IMR-90 (cell line): ENCODE data around the gene SORD. TPM values are rescaled to one million over a fixed set of nuclear protein-coding genes. Genes with fewer than 3 reads are reported as not detected.
"Not testable (repeated sequence)": the region's sequence is repeated elsewhere in the genome, so short reads cannot be mapped to it uniquely, and the experiment has no call there.

Experiments used
- ATAC-seq: fragments of 200-7000 bp; cut with Tn5 transposase; 2 replicates; pipeline ENCODE4 v1.9.1; 2020; ENCODE audit warnings: low read depth, mild to moderate bottlenecking, moderate library complexity
- BruUV-seq: library from RNA; stranded (reverse); fragments of 400-500 nt; replicated peaks from 2 replicates; lab custom pipeline; 2021; lab: Mats Ljungman, UMichigan
- CTCF ChIA-PET: fragments of 300-600 bp; formaldehyde crosslinking; extraction: SDS; loops from one replicate; lab custom pipeline; 2021; ENCODE audit warnings: antibody characterized with exemption; lab: Yijun Ruan, JAX
- POLR2A ChIA-PET: fragments of 300-600 bp; sonication (Branson Sonifier 250); formaldehyde crosslinking; loops from one replicate; lab custom pipeline; 2022; ENCODE audit warnings: antibody characterized with exemption; ENCODE audit not compliant: unreplicated experiment; lab: Charles Lee
- DNase-seq: peaks from one replicate; pipeline ENCODE4 v3.0.0; 2013
- H2AFZ ChIP-seq: replicated peaks from 2 replicates; pipeline ENCODE3; 2013; ENCODE audit warnings: low read length, mild to moderate bottlenecking; ENCODE audit not compliant: poor library complexity
- H2AK5ac ChIP-seq: 2 replicates; pipeline ENCODE4 v1.6.1; 2013; ENCODE audit warnings: low read depth, low read length, inconsistent platforms
- H2AK9ac ChIP-seq: replicated peaks from 2 replicates; pipeline ENCODE3; 2013; ENCODE audit warnings: mild to moderate bottlenecking, low read depth, low read length, moderate library complexity; ENCODE audit not compliant: poor library complexity
- H2BK120ac ChIP-seq: 2 replicates; pipeline ENCODE4 v1.6.1; 2013; ENCODE audit warnings: low read depth, low read length, inconsistent platforms
- H2BK15ac ChIP-seq: 3 replicates; pipeline ENCODE4 v1.6.1; 2013; ENCODE audit warnings: low read depth, low read length, inconsistent platforms
- H2BK20ac ChIP-seq: 2 replicates; pipeline ENCODE4 v1.6.1; 2013; ENCODE audit warnings: low read depth, mild to moderate bottlenecking, inconsistent platforms, low read length, moderate library complexity
- H2BK5ac ChIP-seq: 2 replicates; pipeline ENCODE4 v1.6.1; 2013; ENCODE audit warnings: mild to moderate bottlenecking, low read depth, low read length, inconsistent platforms; ENCODE audit not compliant: poor library complexity, severe bottlenecking
- H3K14ac ChIP-seq: replicated peaks from 2 replicates; pipeline ENCODE4 v1.6.1; 2013; ENCODE audit warnings: low read depth, low read length, inconsistent platforms
- H3K18ac ChIP-seq: 2 replicates; pipeline ENCODE4 v1.6.1; 2013; ENCODE audit warnings: low read depth, low read length, control low read depth
- H3K23ac ChIP-seq: 2 replicates; pipeline ENCODE4 v1.6.1; 2013; ENCODE audit warnings: low read depth, low read length, inconsistent platforms
- H3K27ac ChIP-seq: 2 replicates; pipeline ENCODE4 v1.5.1; 2013; ENCODE audit warnings: mild to moderate bottlenecking, control low read depth, low read length; ENCODE audit not compliant: insufficient read depth
- H3K27me3 ChIP-seq: 2 replicates; pipeline ENCODE4 v1.6.1; 2013; ENCODE audit warnings: low read length; ENCODE audit not compliant: control insufficient read depth, insufficient read depth
- H3K36me3 ChIP-seq: 2 replicates; pipeline ENCODE4 v1.6.1; 2013; ENCODE audit warnings: low read length, mixed read lengths; ENCODE audit not compliant: control insufficient read depth, insufficient read depth
- H3K4ac ChIP-seq: 2 replicates; pipeline ENCODE4 v1.6.1; 2013; ENCODE audit warnings: low read depth, low read length, inconsistent platforms
- H3K4me1 ChIP-seq: 2 replicates; pipeline ENCODE4 v1.6.1; 2013; ENCODE audit warnings: low read length, mixed read lengths; ENCODE audit not compliant: control insufficient read depth, insufficient read depth
- H3K4me2 ChIP-seq: 2 replicates; pipeline ENCODE4 v1.6.1; 2013; ENCODE audit warnings: low read depth, mild to moderate bottlenecking, control low read depth, low read length, moderate library complexity
- H3K4me3 ChIP-seq: 2 replicates; pipeline ENCODE4 v1.5.1; 2013; ENCODE audit warnings: low read depth, mild to moderate bottlenecking, control low read depth, low read length, moderate library complexity; ENCODE audit not compliant: insufficient read depth
- H3K56ac ChIP-seq: 2 replicates; pipeline ENCODE4 v1.6.1; 2013; ENCODE audit warnings: low read length, inconsistent platforms; ENCODE audit not compliant: insufficient read depth; ENCODE audit errors: extremely low read depth
- H3K79me1 ChIP-seq, 2 experiments: 2 replicates each; pipeline ENCODE4 v1.6.1; 2013; ENCODE audit warnings: low read length in 2 of 2, inconsistent platforms in 1 of 2, low read depth in 1 of 2
- H3K9ac ChIP-seq: 2 replicates; pipeline ENCODE4 v1.6.1; 2013; ENCODE audit warnings: low read depth, low read length, control low read depth
- H3K9me1 ChIP-seq: 2 replicates; pipeline ENCODE4 v1.6.1; 2013; ENCODE audit warnings: low read length, inconsistent platforms; ENCODE audit not compliant: insufficient read depth
- H3K9me3 ChIP-seq: 2 replicates; pipeline ENCODE4 v1.6.1; 2013; ENCODE audit warnings: low read length; ENCODE audit not compliant: control insufficient read depth, insufficient read depth
- H4K20me1 ChIP-seq: 2 replicates; pipeline ENCODE4 v1.6.1; 2013; ENCODE audit warnings: low read length, inconsistent platforms; ENCODE audit not compliant: insufficient read depth
- H4K5ac ChIP-seq: 2 replicates; pipeline ENCODE4 v1.6.1; 2013; ENCODE audit warnings: mild to moderate bottlenecking, low read depth, low read length, control low read depth
- H4K8ac ChIP-seq, 2 experiments: 2 replicates each; pipeline ENCODE4 v1.6.1; 2013; ENCODE audit warnings: low read depth in 2 of 2, low read length in 2 of 2, control low read depth in 1 of 2, inconsistent platforms in 1 of 2
- H4K91ac ChIP-seq: 2 replicates; pipeline ENCODE4 v1.6.1; 2013; ENCODE audit warnings: low read depth, low read length, inconsistent platforms; ENCODE audit not compliant: insufficient read depth
- WGBS, 2 experiments: methylation state at CpG; one replicate each; pipeline versions ENCODE4 v1.1.5 to v1.1.7; 2013; ENCODE audit warnings: missing lambda C conversion rate in 2 of 2; ENCODE audit not compliant: insufficient read length in 1 of 2; ENCODE audit errors: extremely low coverage in 2 of 2; 5-methylcytosine and 5-hydroxymethylcytosine counted together
- dilution Hi-C: fragments of 300-500 bp; cut with HindIII; formaldehyde crosslinking; loops from one replicate; pipeline ENCODE4 v1.14.3; 2018; ENCODE audit warnings: low sequenced_read_pairs; ENCODE audit not compliant: unreplicated experiment
- in situ Hi-C: fragments of 300-500 bp; cut with MboI; formaldehyde crosslinking; loops from 3 replicates; pipeline ENCODE4 v1.14.3; 2019; ENCODE audit warnings: low sequenced_read_pairs, inconsistent platforms, mixed read lengths
- intact Hi-C: fragments of 100-400 bp; cut with micrococcal nuclease; formaldehyde crosslinking; loops from 2 replicates; pipeline ENCODE4 v1.10.0; 2022
- polyA plus RNA-seq, 3 experiments: library from polyadenylated mRNA; depleted of rRNA; stranded (reverse); fragments of >200 nt; gene quantifications; 2 replicates each; pipeline ENCODE4 v1.2.3, GENCODE V29; 2012; ENCODE audit warnings: low replicate concordance in 1 of 3
- total RNA-seq: library from RNA; depleted of rRNA; stranded (reverse); fragments of >200 nt; gene quantifications from 2 replicates; pipeline ENCODE4 v1.2.3, GENCODE V29; 2012

Gene SORD
- total and polyA plus RNA-seq, 2 of the 4 experiments (the other 2 are of a cell fraction), result 27.6 to 34.2 TPM

- H4K8ac ChIP-seq, H3K27ac ChIP-seq, H3K9ac ChIP-seq, H2BK5ac ChIP-seq, H3K4me1 ChIP-seq, H2AK5ac ChIP-seq, CTCF ChIA-PET, H3K4ac ChIP-seq, H3K27me3 ChIP-seq, H3K23ac ChIP-seq, POLR2A ChIA-PET, H3K9me3 ChIP-seq, H4K20me1 ChIP-seq, H3K4me2 ChIP-seq, H4K91ac ChIP-seq, H2BK15ac ChIP-seq, H3K4me3 ChIP-seq, dilution Hi-C loops, in situ Hi-C loops, H2AFZ ChIP-seq, ATAC-seq, H3K14ac ChIP-seq, H2AK9ac ChIP-seq, H2BK20ac ChIP-seq, intact Hi-C loops, H3K79me1 ChIP-seq, H2BK120ac ChIP-seq, H3K18ac ChIP-seq, H4K5ac ChIP-seq, DNase-seq, H3K9me1 ChIP-seq, BruUV-seq, H3K56ac ChIP-seq: not testable (repeated sequence)
- WGBS, 2 experiments, result 83% methylated on average over 1 of the region's 3 CpGs; no CpG with 5 or more reads in 1 of the 2 experiments
- H3K36me3 ChIP-seq, result peaks cover 10% of the 10 kb centered on the region
Measured at GRCh38 chr15:45052676-45053075, 29.7 kb downstream of the SORD start.

DNA sequence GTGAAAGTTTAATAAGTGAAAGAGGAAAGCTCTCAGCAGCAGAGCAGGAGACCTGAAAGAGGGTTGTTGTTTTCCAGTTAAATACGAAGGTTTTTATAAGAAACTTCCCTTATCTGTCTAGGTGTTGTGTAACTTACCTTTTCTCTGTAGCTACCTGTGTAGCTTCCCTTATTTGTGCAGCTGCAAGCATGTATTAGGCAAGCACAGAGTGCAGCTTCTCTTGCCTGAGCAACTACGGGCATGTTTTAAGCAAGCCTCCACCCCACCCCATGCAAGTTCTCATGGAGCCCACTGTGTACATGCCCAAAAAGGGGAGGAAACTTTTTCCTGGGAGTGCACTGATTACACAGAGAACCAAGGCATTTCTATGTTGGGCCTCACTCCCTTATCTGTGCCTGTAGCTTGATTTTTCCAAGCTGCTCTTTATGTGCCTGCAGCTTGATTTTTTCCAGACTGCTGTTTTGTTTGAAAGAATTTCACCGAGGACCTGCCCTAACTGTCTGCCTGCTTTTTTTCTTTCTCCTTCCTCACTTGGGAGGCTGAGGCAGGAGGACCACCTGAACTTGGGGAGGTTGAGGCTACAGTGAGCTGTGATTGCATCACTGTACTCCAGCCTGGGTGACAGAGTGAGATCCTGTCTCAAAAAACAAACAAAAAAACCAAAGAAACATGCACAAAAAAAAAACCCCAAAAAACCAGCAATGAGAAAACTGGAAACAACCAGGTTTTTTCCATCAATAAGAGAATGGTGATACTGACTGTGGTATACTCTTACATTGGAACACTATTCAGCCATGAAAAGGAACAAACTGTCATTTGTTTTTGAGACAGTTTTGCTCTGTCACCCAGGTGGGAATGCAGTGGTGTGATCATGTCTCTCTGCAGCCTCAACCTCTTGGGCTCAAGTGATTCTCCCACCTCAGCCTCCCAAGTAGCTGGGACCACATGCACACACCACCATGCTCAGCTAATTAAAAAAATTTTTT lies 36.0 kb downstream of the SORD start:
- H2BK20ac ChIP-seq, H4K20me1 ChIP-seq, H3K56ac ChIP-seq, H2BK120ac ChIP-seq, in situ Hi-C loops, H3K9me3 ChIP-seq, H2AK9ac ChIP-seq, H2AFZ ChIP-seq, H3K36me3 ChIP-seq, H3K9me1 ChIP-seq, H3K9ac ChIP-seq, H2BK5ac ChIP-seq, H3K4ac ChIP-seq, H2BK15ac ChIP-seq, H3K18ac ChIP-seq, CTCF ChIA-PET, H3K79me1 ChIP-seq, H4K91ac ChIP-seq, ATAC-seq, H2AK5ac ChIP-seq, H3K4me3 ChIP-seq, H3K27ac ChIP-seq, H4K5ac ChIP-seq, H3K14ac ChIP-seq, POLR2A ChIA-PET, H3K23ac ChIP-seq, dilution Hi-C loops, H4K8ac ChIP-seq, H3K27me3 ChIP-seq, H3K4me2 ChIP-seq, H3K4me1 ChIP-seq, DNase-seq, BruUV-seq: not testable (repeated sequence)
- intact Hi-C loops, result loop anchor here (2.0 kb wide), 1 partner anchor 60 kb away; no protein-coding TSS in a partner anchor
- WGBS, 2 experiments, result no CpG with 5 or more reads among the region's 3 CpGs
